ENCODE measurements around the gene TMEM244.

DNA sequence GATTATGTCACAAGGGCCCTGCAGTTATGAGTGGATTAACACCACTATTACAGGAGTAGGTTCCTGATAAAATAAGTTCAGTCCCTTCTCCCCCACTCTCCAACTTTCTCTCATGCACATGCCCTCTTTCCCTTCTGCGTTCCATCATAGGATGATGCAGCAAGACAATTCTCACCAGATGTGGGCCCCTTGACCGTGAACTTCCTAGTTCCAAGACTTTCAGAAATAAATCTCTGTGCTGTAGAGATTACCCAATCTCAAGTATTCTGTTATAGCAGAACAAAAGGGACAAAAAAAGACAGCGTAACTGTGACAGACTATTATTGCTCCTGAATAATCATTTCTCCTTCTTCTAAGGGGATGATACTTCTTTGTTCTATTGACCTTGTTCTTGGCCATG lies 33.8 kb upstream of the TMEM244 start:
- no peak for TF ChIP-seq POLR2A (IDR thresholded peaks at IDR 0.05)
- TF ChIP-seq, protein P1, sequence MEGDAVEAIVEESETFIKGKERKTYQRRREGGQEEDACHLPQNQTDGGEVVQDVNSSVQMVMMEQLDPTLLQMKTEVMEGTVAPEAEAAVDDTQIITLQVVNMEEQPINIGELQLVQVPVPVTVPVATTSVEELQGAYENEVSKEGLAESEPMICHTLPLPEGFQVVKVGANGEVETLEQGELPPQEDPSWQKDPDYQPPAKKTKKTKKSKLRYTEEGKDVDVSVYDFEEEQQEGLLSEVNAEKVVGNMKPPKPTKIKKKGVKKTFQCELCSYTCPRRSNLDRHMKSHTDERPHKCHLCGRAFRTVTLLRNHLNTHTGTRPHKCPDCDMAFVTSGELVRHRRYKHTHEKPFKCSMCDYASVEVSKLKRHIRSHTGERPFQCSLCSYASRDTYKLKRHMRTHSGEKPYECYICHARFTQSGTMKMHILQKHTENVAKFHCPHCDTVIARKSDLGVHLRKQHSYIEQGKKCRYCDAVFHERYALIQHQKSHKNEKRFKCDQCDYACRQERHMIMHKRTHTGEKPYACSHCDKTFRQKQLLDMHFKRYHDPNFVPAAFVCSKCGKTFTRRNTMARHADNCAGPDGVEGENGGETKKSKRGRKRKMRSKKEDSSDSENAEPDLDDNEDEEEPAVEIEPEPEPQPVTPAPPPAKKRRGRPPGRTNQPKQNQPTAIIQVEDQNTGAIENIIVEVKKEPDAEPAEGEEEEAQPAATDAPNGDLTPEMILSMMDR (IDR thresholded peaks at IDR 0.05), result no peak
- TF ChIP-seq POLR2AphosphoS5 (IDR thresholded peaks at IDR 0.05), result no peak
- TF ChIP-seq EP300 (IDR thresholded peaks at IDR 0.05), result no peak
